Measurements from ENCODE around the gene NNAT. TPM values are rescaled to one million over a fixed set of nuclear protein-coding genes. Genes with fewer than 3 reads are reported as not detected.

The NNAT gene
- total RNA-seq, 4 donors from 2014 or later = 1.5 to 10.5 TPM; not detected in 2

GRCh38 chr20:37523012-37523391 lies 2.0 kb downstream of the NNAT start:
- Histone ChIP-seq H3K4me3 (no peak overlapping the region), H3K36me3 (no peaks in the 10 kb centered on the region), H3K4me1 (peaks cover 0 to 4% of the 10 kb centered on the region in 2 donors), H3K9me3 (no peaks in the 10 kb centered on the region), H3K27me3 (no peaks in the 10 kb centered on the region), H3K27ac (no peak overlapping the region)
- intact Hi-C loops (cut with DNase I; ENCODE audit: low total_unique reads) = loop anchor here (10.0 kb wide), 1 partner anchor 138 kb away; no protein-coding TSS in a partner anchor
- TF ChIP-seq POLR2A (IDR thresholded peaks at IDR 0.05) (no peak), CTCF (IDR thresholded peaks at IDR 0.05) (no peak)
- no peak for DNase-seq

- H3K4me1 ChIP-seq = peaks cover 0 to 4% of the 10 kb centered on the region in 2 donors
- DNase-seq = no peak
- no peak overlapping the region for H3K4me3 ChIP-seq
- no peaks in the 10 kb centered on the region for H3K36me3 ChIP-seq
- no peak overlapping the region for H3K27ac ChIP-seq
- intact Hi-C loops (cut with DNase I; ENCODE audit: low total_unique reads) = loop anchor here (10.0 kb wide), 1 partner anchor 139 kb away; no protein-coding TSS in a partner anchor
- no peaks in the 10 kb centered on the region for H3K9me3 ChIP-seq
- TF ChIP-seq CTCF (IDR thresholded peaks at IDR 0.05) (no peak), POLR2A (IDR thresholded peaks at IDR 0.05) (no peak)
- H3K27me3 ChIP-seq = no peaks in the 10 kb centered on the region
Observed at GRCh38 chr20:37523911-37524700, 3.1 kb downstream of the NNAT start.

- no peaks in the 10 kb centered on the region for H3K27me3 ChIP-seq
- no peak overlapping the region for H3K27ac ChIP-seq
- intact Hi-C loops (cut with DNase I; ENCODE audit: low total_unique reads) = loop anchor here (5.0 to 10.0 kb wide), 2 partner anchors 140 to 253 kb away; no protein-coding TSS in a partner anchor
- DNase-seq = no peak
- no peak overlapping the region for H3K4me3 ChIP-seq
- peaks cover 0 to 4% of the 10 kb centered on the region in 2 donors for H3K4me1 ChIP-seq
- TF ChIP-seq CTCF (IDR thresholded peaks at IDR 0.05) (no peak), POLR2A (IDR thresholded peaks at IDR 0.05) (no peak)
- H3K36me3 ChIP-seq = no peaks in the 10 kb centered on the region
- H3K9me3 ChIP-seq = no peaks in the 10 kb centered on the region
Observed at GRCh38 chr20:37524859-37525708, 4.0 kb downstream of the NNAT start.

GRCh38 chr20:37525810-37526209 lies 4.8 kb downstream of the NNAT start:
- H3K27ac ChIP-seq = peak overlapping the region in 1 of 2 donors; percentile 98
- H3K36me3 ChIP-seq = no peaks in the 10 kb centered on the region
- no peaks in the 10 kb centered on the region for H3K9me3 ChIP-seq
- H3K27me3 ChIP-seq = no peaks in the 10 kb centered on the region
- no peak for DNase-seq
- intact Hi-C loops (cut with DNase I; ENCODE audit: low total_unique reads) = loop anchor here (5.0 to 10.0 kb wide), 2 partner anchors 141 to 254 kb away; no protein-coding TSS in a partner anchor
- H3K4me3 ChIP-seq = peak overlapping the region in 1 of 2 donors; percentile 99
- peaks cover 0 to 4% of the 10 kb centered on the region in 2 donors for H3K4me1 ChIP-seq
- TF ChIP-seq POLR2A (IDR thresholded peaks at IDR 0.05) (no peak), CTCF (IDR thresholded peaks at IDR 0.05) (no peak)

Measured in uterus (tissue), 4 donors.